Prostate gland (tissue), 2 donors: ENCODE results near the gene NFATC2IP.

Experiments used
- CTCF ChIP-seq, 4 experiments: fragments of 200-600 bp in 2 of 4; fragments of 450-650 bp in 2 of 4; sonication (generic) in 2 of 4; IDR thresholded peaks; 1 replicate in 3 of 4; 2 replicates in 1 of 4; pipeline ENCODE4 v1.5.1; 2016 to 2019; ENCODE audit warnings: antibody characterized with exemption in 4 of 4, mild to moderate bottlenecking in 2 of 4, moderate library complexity in 2 of 4
- POLR2A ChIP-seq: fragments of 450-650 bp; IDR thresholded peaks from one replicate; pipeline ENCODE4 v1.6.1; 2016; ENCODE audit warnings: antibody characterized with exemption, mild to moderate bottlenecking

GRCh38 chr16:28932339-28933141 is 18.2 kb upstream of the NFATC2IP start:
- TF ChIP-seq CTCF (IDR thresholded peaks at IDR 0.05): no peak
- no peak for TF ChIP-seq POLR2A
